HepG2 (cell line): ENCODE data around the gene PAK1IP1. TPM values are rescaled to one million over a fixed set of nuclear protein-coding genes. Genes with fewer than 3 reads are reported as not detected.

Experiments
- ATAC-seq: fragments of 200-7000 bp; cut with Tn5 transposase; 3 replicates; pipeline ENCODE4 v1.9.1; 2020; ENCODE audit warnings: mild to moderate bottlenecking, moderate library complexity
- BruUV-seq: library from RNA; stranded (reverse); fragments of 400-500 nt; replicated peaks from 2 replicates; lab custom pipeline; 2021; lab: Mats Ljungman, UMichigan
- CTCF ChIA-PET: fragments of 300-600 bp; formaldehyde crosslinking; extraction: SDS; loops from one replicate; lab custom pipeline; 2021; ENCODE audit warnings: low total read pairs, inconsistent platforms, low intra/inter-chr PET ratio; lab: Yijun Ruan, JAX
- POLR2A ChIA-PET: fragments of 350-600 bp; sonication (Branson Sonifier 250); formaldehyde crosslinking; loops from one replicate; lab custom pipeline; 2020; ENCODE audit warnings: antibody characterized with exemption, inconsistent platforms; lab: Yijun Ruan, JAX
- DNase-seq: peaks from one replicate; pipeline ENCODE4 v3.0.0-alpha.2; 2015; ENCODE audit warnings: low spot score
- FAIRE-seq: peaks from 3 replicates; lab custom pipeline; 2011; peaks lifted over from hg19 to GRCh38; lab: Jason Lieb, UNC
- H2AFZ ChIP-seq: one replicate; pipeline ENCODE4 v1.6.1; 2011; ENCODE audit warnings: low read length, inconsistent platforms
- H3K27ac ChIP-seq: fragments of 300-600 bp; 3 replicates; pipeline ENCODE4 v1.8.0; 2011; ENCODE audit warnings: mixed run types, mild to moderate bottlenecking, mixed read lengths, low read length, inconsistent platforms; ENCODE audit not compliant: insufficient read depth; ENCODE audit errors: extremely low read length
- H3K27me3 ChIP-seq, 2 experiments: fragments of 200-600 bp in 1 of 2; 2 replicates in 1 of 2; 3 replicates in 1 of 2; pipeline versions ENCODE4 v1.6.0 to v1.8.0; 2011; ENCODE audit warnings: low read length in 2 of 2, mild to moderate bottlenecking in 2 of 2, moderate library complexity in 2 of 2, inconsistent platforms in 1 of 2; ENCODE audit not compliant: insufficient read depth in 2 of 2, control insufficient read depth in 1 of 2
- H3K36me3 ChIP-seq, 2 experiments: fragments of 200-600 bp in 1 of 2; replicated peaks in 1 of 2; 2 replicates in 1 of 2; 3 replicates in 1 of 2; pipeline versions ENCODE4 v1.5.1 to v1.8.0; 2011; ENCODE audit warnings: low read length in 2 of 2, inconsistent platforms in 1 of 2; ENCODE audit not compliant: insufficient read depth in 2 of 2, control insufficient read depth in 1 of 2
- H3K4me1 ChIP-seq: 2 replicates; pipeline ENCODE4 v1.5.1; 2012; ENCODE audit warnings: low read length, inconsistent platforms; ENCODE audit not compliant: insufficient read depth
- H3K4me2 ChIP-seq: 2 replicates; pipeline ENCODE4 v1.6.0; 2011; ENCODE audit warnings: low read depth, low read length, inconsistent platforms
- H3K4me3 ChIP-seq, 3 experiments: fragments of 200-600 bp in 1 of 3; sonication (generic), shearing (Covaris generic) in 1 of 3; replicated peaks in 1 of 3; 2 replicates each; pipeline ENCODE4 v1.5.1; 2011 to 2016; ENCODE audit warnings: low read length in 3 of 3, inconsistent platforms in 2 of 3, low read depth in 2 of 3, mild to moderate bottlenecking in 2 of 3, control low read depth in 1 of 3, mixed read lengths in 1 of 3; ENCODE audit not compliant: insufficient read depth in 1 of 3
- H3K79me2 ChIP-seq: one replicate; pipeline ENCODE4 v1.6.1; 2011; ENCODE audit warnings: low read length, inconsistent platforms; ENCODE audit not compliant: insufficient read depth
- H3K9ac ChIP-seq: 2 replicates; pipeline ENCODE4 v1.6.0; 2011; ENCODE audit warnings: mild to moderate bottlenecking, low read depth, low read length, inconsistent platforms; ENCODE audit not compliant: insufficient read depth
- H3K9me3 ChIP-seq: 2 replicates; pipeline ENCODE4 v1.5.1; 2012; ENCODE audit warnings: mild to moderate bottlenecking, low read length
- H4K20me1 ChIP-seq: 2 replicates; pipeline ENCODE4 v1.6.0; 2011; ENCODE audit warnings: inconsistent platforms, mild to moderate bottlenecking, low read length, moderate library complexity; ENCODE audit not compliant: insufficient read depth
- FOSL2 ChIP-seq: sonication (generic); formaldehyde crosslinking; IDR thresholded peaks from 2 replicates; pipeline ENCODE4 v1.4.0; 2020; ENCODE audit warnings: missing genetic modification reagents
- HMG20A ChIP-seq: IDR thresholded peaks from 2 replicates; pipeline ENCODE4 v1.6.1; 2016; ENCODE audit warnings: borderline replicate concordance
- HNRNPK ChIP-seq: fragments of 200-400 bp; formaldehyde crosslinking; IDR thresholded peaks from 2 replicates; pipeline ENCODE4 v1.6.1; 2018; ENCODE audit warnings: low read length, low read depth, moderate library complexity, mild to moderate bottlenecking; ENCODE audit not compliant: poor library complexity, severe bottlenecking
- KDM1A ChIP-seq: IDR thresholded peaks from 2 replicates; pipeline ENCODE4 v1.6.1; 2016; ENCODE audit warnings: missing compliant biosample characterization
- KLF6 ChIP-seq: IDR thresholded peaks from 2 replicates; pipeline ENCODE4 v1.8.0; 2016; ENCODE audit warnings: missing biosample characterization, missing genetic modification reagents
- REST ChIP-seq, 2 experiments: IDR thresholded peaks; 2 replicates each; pipeline ENCODE4 v1.6.1; 2011 to 2012; ENCODE audit warnings: low read length in 2 of 2, borderline replicate concordance in 1 of 2, low read depth in 1 of 2, mild to moderate bottlenecking in 1 of 2, moderate library complexity in 1 of 2
- ZBTB46 ChIP-seq: sonication (generic); formaldehyde crosslinking; IDR thresholded peaks from 2 replicates; pipeline ENCODE4 v1.4.0; 2020; ENCODE audit warnings: mild to moderate bottlenecking, missing genetic modification reagents, borderline replicate concordance
- ZGPAT ChIP-seq: IDR thresholded peaks from 2 replicates; pipeline ENCODE4 v1.6.1; 2016; ENCODE audit warnings: mild to moderate bottlenecking
- ZNF121 ChIP-seq: sonication (generic); formaldehyde crosslinking; IDR thresholded peaks from 2 replicates; pipeline ENCODE4 v1.5.0; 2020; ENCODE audit warnings: mild to moderate bottlenecking, missing genetic modification reagents
- ZNF3 ChIP-seq: IDR thresholded peaks from 2 replicates; pipeline ENCODE4 v1.7.0; 2017; ENCODE audit warnings: inconsistent platforms
- ZNF644 ChIP-seq: IDR thresholded peaks from 2 replicates; pipeline ENCODE4 v1.6.1; 2016; ENCODE audit warnings: low read depth
- WGBS: methylation state at CpG from one replicate; pipeline ENCODE4 v1.1.6; 2017; ENCODE audit warnings: low lambda C conversion rate; 5-methylcytosine and 5-hydroxymethylcytosine counted together
- in situ Hi-C: cut with HindIII; loops from 2 replicates; pipeline ENCODE4 v1.10.0; 2017; ENCODE audit warnings: low pct_unique_long_range_greater_than_20kb; ENCODE audit not compliant: extremely low pct_ligation_motif_present
- intact Hi-C: fragments of 100-400 bp; cut with micrococcal nuclease; formaldehyde crosslinking; loops from one replicate; pipeline ENCODE4 v1.10.0; 2022; ENCODE audit not compliant: unreplicated experiment
- polyA plus RNA-seq, 8 experiments: library from polyadenylated mRNA; depleted of rRNA in 3 of 8; stranded (reverse) in 7 of 8; unstranded in 1 of 8; fragments of >200 nt; fragmentation: Illumina TruSeq in 4 of 8; extraction: Trizol in 4 of 8; gene quantifications; 2 replicates each; pipeline versions ENCODE4 v1.2.1 to v1.2.3, GENCODE V29; 2011 to 2016; ENCODE audit warnings: low read depth in 4 of 8, missing spikeins in 1 of 8, mixed read lengths in 1 of 8; ENCODE audit not compliant: insufficient read depth in 1 of 8
- total RNA-seq, 5 experiments: library from RNA; depleted of rRNA; stranded (reverse); fragments of >200 nt; fragmentation: Illumina TruSeq; extraction: Trizol; gene quantifications; 2 replicates each; pipeline ENCODE4 v1.2.3, GENCODE V29; 2016; ENCODE audit warnings: low read depth in 1 of 5
- TF ChIP-seq, protein P1 (sequence below): sonication (generic); formaldehyde crosslinking; IDR thresholded peaks from 2 replicates; pipeline ENCODE4 v1.4.0; 2020; ENCODE audit warnings: missing genetic modification reagents, mild to moderate bottlenecking, borderline replicate concordance

Gene PAK1IP1
- total and polyA plus RNA-seq, 2 of the 13 experiments (the other 11 are each of a cell fraction or from before 2014, with no cell fraction given) = 23.4 to 66.2 TPM

DNA sequence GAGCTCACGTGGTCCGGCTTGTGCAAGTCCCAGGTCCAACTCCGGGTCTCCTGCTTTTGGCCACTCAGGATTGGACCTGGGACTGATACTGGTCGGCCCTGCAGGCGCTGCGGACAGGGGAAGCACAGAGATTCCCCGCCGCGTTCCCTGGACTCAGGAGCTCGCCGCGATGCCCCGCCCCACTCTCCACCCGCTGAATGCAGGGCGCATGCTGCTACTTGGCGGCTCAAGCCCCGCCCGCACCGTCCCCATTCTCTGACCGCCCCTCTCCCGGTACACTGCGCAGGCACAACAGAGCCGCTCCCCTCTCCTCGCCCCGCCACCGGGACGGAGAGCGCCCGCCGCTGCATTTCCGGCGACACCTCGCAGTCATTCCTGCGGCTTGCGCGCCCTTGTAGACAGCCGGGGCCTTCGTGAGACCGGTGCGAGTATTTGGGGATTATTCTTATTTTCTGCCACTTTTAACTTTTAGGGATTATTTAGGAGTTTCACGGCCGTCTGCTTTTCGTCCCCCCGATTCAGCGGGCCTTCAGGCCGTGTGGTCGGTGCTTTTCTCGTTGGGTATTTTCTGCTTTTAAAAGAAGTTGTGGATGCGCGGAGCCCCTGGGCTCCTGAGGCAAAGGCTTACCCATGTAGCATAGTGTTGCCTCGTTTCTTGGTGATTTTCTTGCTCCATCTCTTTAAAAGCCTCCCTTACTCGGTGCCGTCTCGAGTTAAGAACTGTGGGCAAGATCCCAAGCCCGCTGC, 28.2 kb downstream of the PAK1IP1 start, which contains the start of gene TMEM14C:
TSS of gene TMEM14C (plus strand) at position 251 of the 747 bp plus-strand sequence. CDS start 1,544 bp downstream, outside the sequence.
- peak within 1 kb of the TSS; percentile 94 for H3K9ac ChIP-seq
- under 1% methylated on average over 45 of the region's 55 CpGs for WGBS
- no peaks in the 10 kb centered on the region for H3K27me3 ChIP-seq
- intact Hi-C loops (loop anchor here (1.0 to 2.0 kb wide), 7 partner anchors 24 to 343 kb away; partner anchors contain the start of gene TMEM14B), in situ Hi-C loops (no loop called here)
- H3K4me3 ChIP-seq = peak within 1 kb of the TSS; percentile 69 to 92 (median 78)
- peaks cover 34% of the 10 kb centered on the region for H3K4me1 ChIP-seq
- TSS peak; percentile 29 for BruUV-seq
- no peaks in the 10 kb centered on the region for H4K20me1 ChIP-seq
- peaks cover 7 to 17% of the 10 kb centered on the region in 2 experiments for H3K36me3 ChIP-seq
- peak within 1 kb of the TSS; percentile 95 for H3K27ac ChIP-seq
- H3K79me2 ChIP-seq = peaks cover 25% of the 10 kb centered on the region
- H3K9me3 ChIP-seq = peaks cover 15% of the 10 kb centered on the region
- peak within 1 kb of the TSS; percentile 84 for H3K4me2 ChIP-seq
- ChIA-PET CTCF (no interaction called here), POLR2A (interaction anchor here (0.6 to 6.6 kb wide), 18 partner anchors 11 to 479 kb away, joined by 3 to 332 read pairs (median 10); partner anchors contain the start of genes C6orf52, GCNT2, PAK1IP1 and SMIM13)
- H2AFZ ChIP-seq = peak within 1 kb of the TSS; percentile 66
- ATAC-seq = peak; percentile 92
- FAIRE-seq = peak; percentile 57
- DNase-seq = peak; percentile 99
- TF ChIP-seq REST (IDR thresholded peaks at IDR 0.05; ENCODE audit: borderline replicate concordance in 1 of 2, low read depth in 1 of 2, low read length in 2 of 2) = peak in 1 of 2 experiments; percentile 62; a peak in 1 of 4 replicates
- peak; percentile 48 for TF ChIP-seq HNRNPK
- peak; percentile 50; the same call in 1 of the 2 replicates for TF ChIP-seq FOSL2 (CRISPR knock-in tag)
- TF ChIP-seq ZGPAT (CRISPR knock-in tag) = peak; percentile 98
- peak; percentile 90; the same call in 1 of the 2 replicates for TF ChIP-seq ZBTB46 (CRISPR knock-in tag)
- TF ChIP-seq ZNF121 (CRISPR knock-in tag) = peak; percentile 90
- TF ChIP-seq KLF6 (CRISPR knock-in tag) = peak; percentile 88
- no peak for TF ChIP-seq KDM1A (CRISPR knock-in tag)
- TF ChIP-seq, protein P1, sequence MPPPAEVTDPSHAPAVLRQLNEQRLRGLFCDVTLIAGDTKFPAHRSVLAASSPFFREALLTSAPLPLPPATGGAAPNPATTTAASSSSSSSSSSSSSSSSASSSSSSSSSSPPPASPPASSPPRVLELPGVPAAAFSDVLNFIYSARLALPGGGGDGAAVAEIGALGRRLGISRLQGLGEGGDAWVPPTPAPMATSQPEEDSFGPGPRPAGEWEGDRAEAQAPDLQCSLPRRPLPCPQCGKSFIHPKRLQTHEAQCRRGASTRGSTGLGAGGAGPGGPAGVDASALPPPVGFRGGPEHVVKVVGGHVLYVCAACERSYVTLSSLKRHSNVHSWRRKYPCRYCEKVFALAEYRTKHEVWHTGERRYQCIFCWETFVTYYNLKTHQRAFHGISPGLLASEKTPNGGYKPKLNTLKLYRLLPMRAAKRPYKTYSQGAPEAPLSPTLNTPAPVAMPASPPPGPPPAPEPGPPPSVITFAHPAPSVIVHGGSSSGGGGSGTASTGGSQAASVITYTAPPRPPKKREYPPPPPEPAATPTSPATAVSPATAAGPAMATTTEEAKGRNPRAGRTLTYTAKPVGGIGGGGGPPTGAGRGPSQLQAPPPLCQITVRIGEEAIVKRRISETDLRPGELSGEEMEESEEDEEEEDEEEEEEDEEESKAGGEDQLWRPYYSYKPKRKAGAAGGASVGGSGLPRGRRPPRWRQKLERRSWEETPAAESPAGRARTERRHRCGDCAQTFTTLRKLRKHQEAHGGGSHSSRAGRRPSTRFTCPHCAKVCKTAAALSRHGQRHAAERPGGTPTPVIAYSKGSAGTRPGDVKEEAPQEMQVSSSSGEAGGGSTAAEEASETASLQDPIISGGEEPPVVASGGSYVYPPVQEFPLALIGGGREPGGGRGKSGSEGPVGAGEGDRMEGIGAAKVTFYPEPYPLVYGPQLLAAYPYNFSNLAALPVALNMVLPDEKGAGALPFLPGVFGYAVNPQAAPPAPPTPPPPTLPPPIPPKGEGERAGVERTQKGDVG (CRISPR knock-in tag) = peak; percentile 72; the same call in 1 of the 2 replicates
- TF ChIP-seq HMG20A (CRISPR knock-in tag) = peak; percentile 31; the same call in 1 of the 2 replicates
- no peak for TF ChIP-seq ZNF644 (CRISPR knock-in tag)
- TF ChIP-seq ZNF3 (CRISPR knock-in tag) = 0 out of 2 replicates have a peak, but pooled peaks have one; percentile 30
